ENCODE data around the gene PLXNB1. TPM values are rescaled to one million over a fixed set of nuclear protein-coding genes. Genes with fewer than 3 reads are reported as not detected.

The PLXNB1 gene
- total and polyA plus RNA-seq, 12 donors: 3.4 to 115 (median 13.7) TPM

GRCh38 chr3:48412375-48413001 lies 17.4 kb downstream of the PLXNB1 start:
- WGBS, 4 donors: 90 to 96% (median 93%) methylated on average over 17 to 19 of the region's 19 CpGs
- DNase-seq: no peak
- intact Hi-C loops (cut with DNase I): no loop called here
- Histone ChIP-seq H3K36me3 (replicated peaks in 1 of 2) (peaks cover 0 to 29% of the 10 kb centered on the region in 2 donors), H3K27ac (no peak overlapping the region), H3K4me3 (no peak overlapping the region), H3K4me1 (replicated peaks in 1 of 2) (no peaks in the 10 kb centered on the region), H3K27me3 (no peaks in the 10 kb centered on the region), H3K9me3 (replicated peaks in 1 of 3) (no peaks in the 10 kb centered on the region)
- no peak for TF ChIP-seq CTCF (IDR thresholded peaks at IDR 0.05)
- TF ChIP-seq POLR2A (IDR thresholded peaks at IDR 0.05): no peak

- intact Hi-C loops (cut with DNase I): no loop called here
- TF ChIP-seq POLR2A (IDR thresholded peaks at IDR 0.05): no peak
- TF ChIP-seq CTCF (IDR thresholded peaks at IDR 0.05): no peak
- Histone ChIP-seq H3K36me3 (replicated peaks in 1 of 2) (peaks cover 0 to 29% of the 10 kb centered on the region in 2 donors), H3K9me3 (replicated peaks in 1 of 3) (no peaks in the 10 kb centered on the region), H3K4me1 (replicated peaks in 1 of 2) (no peaks in the 10 kb centered on the region), H3K4me3 (no peak overlapping the region), H3K27ac (no peak overlapping the region), H3K27me3 (no peaks in the 10 kb centered on the region)
- 81 to 96% (median 91%) methylated on average over 8 to 11 of the region's 11 CpGs for WGBS, 4 donors
- peak in 1 of 7 donors; percentile 7 for DNase-seq
Measured at GRCh38 chr3:48411606-48412374, 18.1 kb downstream of the PLXNB1 start.

GRCh38 chr3:48411041-48411588 lies 18.8 kb downstream of the PLXNB1 start:
- no peak overlapping the region for H3K27ac ChIP-seq
- peaks cover 0 to 29% of the 10 kb centered on the region in 2 donors for H3K36me3 ChIP-seq (replicated peaks in 1 of 2)
- H3K27me3 ChIP-seq: no peaks in the 10 kb centered on the region
- 87 to 95% (median 94%) methylated on average over 7 to 9 of the region's 9 CpGs for WGBS, 4 donors
- H3K9me3 ChIP-seq (replicated peaks in 1 of 3): no peaks in the 10 kb centered on the region
- DNase-seq: peak in 1 of 7 donors; percentile 6
- no peaks in the 10 kb centered on the region for H3K4me1 ChIP-seq (replicated peaks in 1 of 2)
- intact Hi-C loops (cut with DNase I): no loop called here
- no peak overlapping the region for H3K4me3 ChIP-seq
- TF ChIP-seq CTCF (IDR thresholded peaks at IDR 0.05) (no peak), POLR2A (IDR thresholded peaks at IDR 0.05) (no peak)

- 89 to 98% (median 93%) methylated on average over 6 to 16 of the region's 16 CpGs for WGBS, 4 donors
- intact Hi-C loops (cut with DNase I): no loop called here
- Histone ChIP-seq H3K9me3 (replicated peaks in 1 of 3) (no peaks in the 10 kb centered on the region), H3K27ac (no peak overlapping the region), H3K36me3 (replicated peaks in 1 of 2) (peaks cover 0 to 23% of the 10 kb centered on the region in 2 donors), H3K4me1 (replicated peaks in 1 of 2) (no peaks in the 10 kb centered on the region), H3K27me3 (no peaks in the 10 kb centered on the region), H3K4me3 (no peak overlapping the region)
- no peak for TF ChIP-seq CTCF (IDR thresholded peaks at IDR 0.05)
- TF ChIP-seq POLR2A (IDR thresholded peaks at IDR 0.05): no peak
- DNase-seq: peak in 3 of 7 donors; percentile 8 to 35 (median 8)
Measured at GRCh38 chr3:48410205-48411040, 19.5 kb downstream of the PLXNB1 start.
